Neutrophil (primary cell): Measurements from ENCODE around the gene CAPNS2.

Experiments
- H3K27ac ChIP-seq: fragments of 200-600 bp; sonication (generic); 2 replicates; pipeline ENCODE4 v1.5.1; 2016; ENCODE audit warnings: mild to moderate bottlenecking, moderate library complexity
- H3K27me3 ChIP-seq: fragments of 200-600 bp; sonication (generic); 2 replicates; pipeline ENCODE4 v1.6.0; 2016; ENCODE audit warnings: mild to moderate bottlenecking
- H3K36me3 ChIP-seq: fragments of 200-600 bp; sonication (generic); 2 replicates; pipeline ENCODE4 v1.5.1; 2017
- H3K4me1 ChIP-seq, 2 experiments: fragments of 200-600 bp in 1 of 2; sonication (generic) in 1 of 2; 1 replicate in 1 of 2; 2 replicates in 1 of 2; pipeline versions ENCODE4 v1.5.1 to v1.6.1; 2013 to 2016; ENCODE audit warnings: low read depth in 1 of 2, low read length in 1 of 2, mild to moderate bottlenecking in 1 of 2, moderate library complexity in 1 of 2; ENCODE audit not compliant: control insufficient read depth in 1 of 2, insufficient read depth in 1 of 2
- H3K4me3 ChIP-seq, 2 experiments: fragments of 200-600 bp in 1 of 2; sonication (generic) in 1 of 2; 1 replicate in 1 of 2; 2 replicates in 1 of 2; pipeline ENCODE4 v1.5.1; 2013 to 2016; ENCODE audit warnings: low read depth in 1 of 2, low read length in 1 of 2, mild to moderate bottlenecking in 1 of 2, moderate library complexity in 1 of 2
- H3K9me3 ChIP-seq: fragments of 200-600 bp; sonication (generic); 2 replicates; pipeline ENCODE4 v1.5.1; 2016
- TF ChIP-seq, protein P1 (sequence below): fragments of 200-600 bp; sonication (generic); IDR thresholded peaks from 2 replicates; pipeline ENCODE4 v1.5.1; 2016; ENCODE audit warnings: antibody characterized with exemption

Gene CAPNS2

DNA sequence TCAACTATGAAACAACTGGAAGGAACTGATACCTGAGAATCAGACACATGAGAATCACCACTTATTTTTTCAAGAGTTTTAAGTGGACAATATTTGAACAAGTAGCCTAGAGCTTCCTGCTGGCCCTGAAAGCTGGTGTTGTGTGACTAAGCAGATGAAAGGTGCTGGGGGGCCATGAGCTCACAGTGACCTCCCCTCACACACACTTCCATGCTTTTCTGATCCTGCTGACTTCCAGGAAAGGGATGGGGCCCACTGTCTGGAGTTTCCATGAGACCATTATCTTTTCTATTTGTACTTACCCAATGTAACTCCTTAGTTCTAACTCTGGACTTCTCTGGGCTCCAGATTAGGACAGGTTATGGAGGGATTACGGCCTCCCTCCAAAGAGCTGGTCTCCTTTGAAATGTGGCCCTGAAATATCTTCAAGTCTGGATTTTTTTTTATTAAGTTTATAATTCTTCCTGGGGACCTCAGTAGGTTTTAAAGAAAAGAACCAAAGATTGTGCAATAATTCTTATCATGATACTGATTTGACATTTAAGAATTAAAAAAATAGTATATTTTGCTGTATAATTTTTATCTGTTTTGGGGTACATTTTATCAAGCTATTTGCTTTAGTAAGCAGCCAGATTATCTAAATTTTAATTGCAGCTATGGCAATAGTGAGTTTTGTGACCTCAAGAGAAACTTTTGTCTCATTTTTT lies 4.9 kb downstream of the CAPNS2 start:
- no peak overlapping the region for H3K27ac ChIP-seq
- TF ChIP-seq, protein P1, sequence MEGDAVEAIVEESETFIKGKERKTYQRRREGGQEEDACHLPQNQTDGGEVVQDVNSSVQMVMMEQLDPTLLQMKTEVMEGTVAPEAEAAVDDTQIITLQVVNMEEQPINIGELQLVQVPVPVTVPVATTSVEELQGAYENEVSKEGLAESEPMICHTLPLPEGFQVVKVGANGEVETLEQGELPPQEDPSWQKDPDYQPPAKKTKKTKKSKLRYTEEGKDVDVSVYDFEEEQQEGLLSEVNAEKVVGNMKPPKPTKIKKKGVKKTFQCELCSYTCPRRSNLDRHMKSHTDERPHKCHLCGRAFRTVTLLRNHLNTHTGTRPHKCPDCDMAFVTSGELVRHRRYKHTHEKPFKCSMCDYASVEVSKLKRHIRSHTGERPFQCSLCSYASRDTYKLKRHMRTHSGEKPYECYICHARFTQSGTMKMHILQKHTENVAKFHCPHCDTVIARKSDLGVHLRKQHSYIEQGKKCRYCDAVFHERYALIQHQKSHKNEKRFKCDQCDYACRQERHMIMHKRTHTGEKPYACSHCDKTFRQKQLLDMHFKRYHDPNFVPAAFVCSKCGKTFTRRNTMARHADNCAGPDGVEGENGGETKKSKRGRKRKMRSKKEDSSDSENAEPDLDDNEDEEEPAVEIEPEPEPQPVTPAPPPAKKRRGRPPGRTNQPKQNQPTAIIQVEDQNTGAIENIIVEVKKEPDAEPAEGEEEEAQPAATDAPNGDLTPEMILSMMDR, result no peak
- no peaks in the 10 kb centered on the region for H3K27me3 ChIP-seq
- peaks cover 78 to 81% of the 10 kb centered on the region in 2 experiments for H3K4me1 ChIP-seq
- H3K4me3 ChIP-seq, result no peak overlapping the region
- peaks cover 12% of the 10 kb centered on the region for H3K36me3 ChIP-seq
- H3K9me3 ChIP-seq, result no peaks in the 10 kb centered on the region

DNA sequence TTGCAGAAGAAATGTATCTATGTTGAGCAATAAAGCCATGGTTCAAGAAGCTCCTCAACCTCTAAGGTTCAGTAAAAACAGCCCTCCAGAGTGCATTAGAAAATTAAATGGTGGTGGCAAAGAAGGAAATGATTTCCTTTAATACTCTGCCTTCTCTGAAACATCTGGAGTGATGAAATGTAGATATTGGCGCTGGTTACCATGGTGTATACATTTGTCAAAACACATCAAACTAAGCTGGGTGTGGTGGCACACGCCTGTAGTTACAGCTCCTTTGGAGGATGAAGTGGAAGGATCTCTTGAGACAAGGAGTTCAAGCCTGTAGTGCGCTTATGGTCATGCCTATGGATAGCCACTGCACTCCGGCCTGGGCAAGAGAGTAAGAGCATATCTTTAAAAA lies 6.0 kb downstream of the CAPNS2 start:
- no peak overlapping the region for H3K4me3 ChIP-seq
- H3K36me3 ChIP-seq, result peaks cover 12% of the 10 kb centered on the region
- no peaks in the 10 kb centered on the region for H3K27me3 ChIP-seq
- TF ChIP-seq, protein P1, result no peak
- H3K4me1 ChIP-seq, result peaks cover 67 to 70% of the 10 kb centered on the region in 2 experiments
- peak overlapping the region; percentile 76 for H3K27ac ChIP-seq
- H3K9me3 ChIP-seq, result no peaks in the 10 kb centered on the region

DNA sequence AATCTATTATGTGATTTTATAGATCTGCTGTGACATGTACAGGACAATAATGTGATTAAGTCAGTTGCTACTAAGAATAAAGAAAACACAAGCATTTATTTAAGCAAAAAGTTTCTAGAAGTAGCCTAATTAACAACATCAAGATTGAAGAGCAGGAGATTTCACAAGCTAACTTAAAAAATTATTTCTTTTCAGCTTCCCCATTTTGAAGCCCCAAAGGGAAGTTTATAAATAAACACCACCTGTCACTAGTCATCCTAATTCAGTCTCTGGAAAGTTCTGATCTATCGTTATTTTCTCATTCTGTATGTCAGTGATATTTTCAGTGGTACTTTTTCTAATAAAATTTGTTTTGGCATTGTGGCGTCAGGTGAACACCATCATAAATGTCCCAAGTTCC lies 8.3 kb downstream of the CAPNS2 start:
- Histone ChIP-seq H3K27me3 (no peaks in the 10 kb centered on the region), H3K4me1 (peaks cover 43 to 47% of the 10 kb centered on the region in 2 experiments), H3K27ac (peak overlapping the region; percentile 76), H3K4me3 (peak overlapping the region in 1 of 2 experiments; percentile 1), H3K36me3 (peaks cover 30% of the 10 kb centered on the region), H3K9me3 (no peaks in the 10 kb centered on the region)
- TF ChIP-seq, protein P1, result no peak

DNA sequence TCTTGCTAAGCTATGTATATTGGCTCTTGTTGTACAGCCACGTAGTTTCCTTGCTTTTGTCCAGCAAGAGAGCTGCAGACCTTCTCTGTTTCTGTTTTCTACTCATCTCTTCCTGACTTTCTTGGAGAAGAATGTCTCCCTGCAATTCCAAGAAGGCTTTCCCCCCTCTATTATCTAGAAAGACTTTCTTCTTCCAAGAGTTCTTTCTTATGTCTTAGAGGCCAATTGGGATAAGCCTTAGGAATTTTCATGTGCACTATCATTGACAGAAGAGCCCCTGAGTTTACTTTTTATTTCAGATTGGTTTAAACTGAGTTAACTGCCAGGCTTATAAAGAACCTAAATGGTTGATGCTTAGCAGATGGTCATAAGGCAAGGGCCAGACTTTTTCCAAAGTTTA lies 9.0 kb downstream of the CAPNS2 start:
- no peaks in the 10 kb centered on the region for H3K27me3 ChIP-seq
- peaks cover 37% of the 10 kb centered on the region for H3K36me3 ChIP-seq
- H3K27ac ChIP-seq, result peak overlapping the region; percentile 76
- H3K4me3 ChIP-seq, result no peak overlapping the region
- H3K4me1 ChIP-seq, result peaks cover 39 to 43% of the 10 kb centered on the region in 2 experiments
- TF ChIP-seq, protein P1, result no peak
- H3K9me3 ChIP-seq, result no peaks in the 10 kb centered on the region

DNA sequence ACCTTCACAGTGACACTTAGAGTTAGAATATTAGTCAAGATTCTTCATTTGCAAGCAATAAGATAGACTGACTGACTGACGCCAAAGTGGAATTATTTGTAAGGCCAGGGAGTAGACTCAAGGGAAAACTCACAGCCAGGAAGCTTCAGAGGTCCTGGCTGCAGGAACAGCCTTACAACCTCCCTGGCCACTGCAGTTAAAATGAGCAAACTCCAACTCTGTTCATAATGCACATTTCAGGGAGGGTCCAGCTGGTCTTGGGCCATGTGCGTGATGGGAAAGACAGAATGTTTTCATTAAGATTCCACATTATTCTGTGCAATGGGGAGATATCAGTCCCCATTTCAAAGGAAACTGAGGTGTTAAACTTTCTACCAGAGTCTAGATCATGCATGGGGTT lies 9.9 kb downstream of the CAPNS2 start:
- H3K27me3 ChIP-seq, result no peaks in the 10 kb centered on the region
- no peaks in the 10 kb centered on the region for H3K9me3 ChIP-seq
- no peak overlapping the region for H3K4me3 ChIP-seq
- H3K4me1 ChIP-seq, result peaks cover 36 to 43% of the 10 kb centered on the region in 2 experiments
- TF ChIP-seq, protein P1, result no peak
- H3K36me3 ChIP-seq, result peaks cover 46% of the 10 kb centered on the region
- peak overlapping the region; percentile 9 for H3K27ac ChIP-seq
